AG04450 (cell line): ENCODE measurements around the gene CDKN1C. TPM values are rescaled to one million over a fixed set of nuclear protein-coding genes. Genes with fewer than 3 reads are reported as not detected.

Experiments
- CTCF ChIA-PET: fragments of 300-600, 350-600 bp; formaldehyde crosslinking; extraction: SDS; loops from one replicate; lab custom pipeline; 2022; ENCODE audit warnings: antibody characterized with exemption, inconsistent platforms; lab: Charles Lee
- POLR2A ChIA-PET: fragments of 350-600 bp; formaldehyde crosslinking; extraction: SDS; loops from one replicate; lab custom pipeline; 2021; ENCODE audit warnings: antibody characterized with exemption, inconsistent platforms; lab: Yijun Ruan, JAX
- DNase-seq: peaks from one replicate; pipeline ENCODE4 v3.0.0-alpha.2; 2011; ENCODE audit warnings: low read depth, low spot score
- H3K27ac ChIP-seq: one replicate; pipeline ENCODE4 v1.5.1; 2012; ENCODE audit warnings: low read depth, low read length, control low read depth
- H3K27me3 ChIP-seq: one replicate; pipeline ENCODE4 v1.6.0; 2012; ENCODE audit warnings: low read length; ENCODE audit not compliant: control insufficient read depth, insufficient read depth
- H3K4me3 ChIP-seq: 2 replicates; pipeline ENCODE4 v1.5.1; 2011; ENCODE audit warnings: mild to moderate bottlenecking, low read depth, low read length, control low read depth
- H3K9me3 ChIP-seq: 2 replicates; pipeline ENCODE4 v1.5.1; 2012; ENCODE audit warnings: low read length; ENCODE audit not compliant: control insufficient read depth, insufficient read depth
- polyA plus RNA-seq: library from polyadenylated mRNA; depleted of rRNA; stranded (reverse); fragments of >200 nt; gene quantifications from 2 replicates; pipeline ENCODE4 v1.2.3, GENCODE V29; 2011
- TF ChIP-seq, protein P1 (sequence below): IDR thresholded peaks from 2 replicates; pipeline ENCODE4 v1.5.1; 2011; ENCODE audit warnings: low read depth, low read length, control low read depth, inconsistent platforms

Gene CDKN1C
- polyA plus RNA-seq, 1 experiment: 8.1 TPM

DNA sequence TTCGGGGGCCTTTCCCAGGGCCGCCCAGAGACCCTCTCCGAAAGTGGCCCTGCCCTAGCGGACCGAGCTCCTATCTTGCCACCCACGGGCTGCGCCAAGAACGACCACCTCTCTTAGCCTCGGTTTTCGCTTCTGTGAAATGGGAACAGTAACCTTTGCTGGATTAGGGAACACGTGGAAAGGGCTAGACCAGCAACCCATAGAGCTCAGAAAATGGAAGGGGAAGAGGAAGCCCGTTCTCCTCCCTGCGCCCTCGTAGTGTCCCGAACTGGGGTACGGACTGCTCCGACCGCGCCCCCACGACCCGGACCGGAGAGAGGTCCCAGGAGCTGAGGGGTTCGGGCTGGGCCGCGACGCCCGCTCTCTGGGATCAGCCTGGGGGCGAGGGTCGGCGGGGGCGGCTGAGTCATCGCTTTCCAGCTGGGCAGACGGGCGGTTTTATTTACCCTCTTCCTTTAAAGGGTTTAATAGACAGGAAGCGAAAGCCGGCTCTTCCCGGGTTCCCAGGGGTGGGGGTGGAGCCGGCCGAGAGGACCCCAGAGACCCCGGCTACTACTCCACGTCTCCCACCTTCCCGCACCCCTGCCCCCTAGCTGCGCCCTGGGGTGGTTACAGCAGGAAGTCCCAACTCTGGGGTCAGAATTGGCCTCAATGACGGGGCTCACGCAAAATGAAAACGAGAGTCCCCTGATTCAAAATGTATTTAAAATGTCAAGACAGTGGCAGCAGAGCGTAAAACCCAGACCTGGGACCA is 44.6 kb upstream of the CDKN1C start:
- Histone ChIP-seq H3K4me3 (peak overlapping the region; percentile 77), H3K27ac (peak overlapping the region; percentile 92), H3K9me3 (no peaks in the 10 kb centered on the region; the same call in 1 of the 2 replicates), H3K27me3 (no peaks in the 10 kb centered on the region)
- POLR2A ChIA-PET: interaction anchor here (0.6 to 2.8 kb wide), 26 partner anchors 11 to 988 kb away, joined by 3 to 32 read pairs (median 3); partner anchors contain the start of genes CARS1, CDKN1C, NAP1L4 and TSSC4
- CTCF ChIA-PET: interaction anchor here (0.6 to 2.3 kb wide), 13 partner anchors 11 to 982 kb away, joined by 3 to 15 read pairs (median 4); no protein-coding TSS in a partner anchor
- peak; percentile 18 for DNase-seq
- TF ChIP-seq, protein P1, sequence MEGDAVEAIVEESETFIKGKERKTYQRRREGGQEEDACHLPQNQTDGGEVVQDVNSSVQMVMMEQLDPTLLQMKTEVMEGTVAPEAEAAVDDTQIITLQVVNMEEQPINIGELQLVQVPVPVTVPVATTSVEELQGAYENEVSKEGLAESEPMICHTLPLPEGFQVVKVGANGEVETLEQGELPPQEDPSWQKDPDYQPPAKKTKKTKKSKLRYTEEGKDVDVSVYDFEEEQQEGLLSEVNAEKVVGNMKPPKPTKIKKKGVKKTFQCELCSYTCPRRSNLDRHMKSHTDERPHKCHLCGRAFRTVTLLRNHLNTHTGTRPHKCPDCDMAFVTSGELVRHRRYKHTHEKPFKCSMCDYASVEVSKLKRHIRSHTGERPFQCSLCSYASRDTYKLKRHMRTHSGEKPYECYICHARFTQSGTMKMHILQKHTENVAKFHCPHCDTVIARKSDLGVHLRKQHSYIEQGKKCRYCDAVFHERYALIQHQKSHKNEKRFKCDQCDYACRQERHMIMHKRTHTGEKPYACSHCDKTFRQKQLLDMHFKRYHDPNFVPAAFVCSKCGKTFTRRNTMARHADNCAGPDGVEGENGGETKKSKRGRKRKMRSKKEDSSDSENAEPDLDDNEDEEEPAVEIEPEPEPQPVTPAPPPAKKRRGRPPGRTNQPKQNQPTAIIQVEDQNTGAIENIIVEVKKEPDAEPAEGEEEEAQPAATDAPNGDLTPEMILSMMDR: peak; percentile 53

DNA sequence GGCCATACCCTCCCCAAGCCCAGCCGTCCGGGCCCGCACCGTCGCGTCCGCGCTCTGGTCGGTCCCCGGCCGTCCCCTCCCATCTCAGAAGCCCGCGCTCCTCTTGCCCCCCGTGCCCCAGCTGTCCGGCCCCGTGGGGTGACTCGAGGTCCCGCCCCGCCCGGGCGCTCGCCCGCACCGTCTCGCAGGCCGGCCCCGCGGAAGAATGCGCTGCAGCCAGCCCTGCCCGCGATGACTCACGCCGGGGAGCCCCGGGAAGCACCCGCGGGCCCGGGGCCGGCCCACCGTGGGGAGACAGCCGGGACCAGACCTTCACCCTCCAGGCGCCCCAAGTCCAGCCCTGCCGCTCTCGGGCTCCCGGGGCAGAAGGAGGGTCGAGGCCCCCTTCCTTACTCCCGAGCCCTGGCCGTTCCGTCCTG is 44.0 kb upstream of the CDKN1C start:
- no peak for DNase-seq
- H3K27me3 ChIP-seq: no peaks in the 10 kb centered on the region
- H3K9me3 ChIP-seq: no peaks in the 10 kb centered on the region; the same call in 1 of the 2 replicates
- peak overlapping the region; percentile 92 for H3K27ac ChIP-seq
- ChIA-PET POLR2A (interaction anchor here (0.6 to 2.8 kb wide), 24 partner anchors 10 to 529 kb away, joined by 3 to 32 read pairs (median 4); partner anchors contain the start of genes CARS1, CDKN1C, NAP1L4 and TSSC4), CTCF (interaction anchor here (0.6 to 2.3 kb wide), 14 partner anchors 11 to 982 kb away, joined by 3 to 15 read pairs (median 4); no protein-coding TSS in a partner anchor)
- TF ChIP-seq, protein P1: no peak
- H3K4me3 ChIP-seq: peak overlapping the region; percentile 77

DNA sequence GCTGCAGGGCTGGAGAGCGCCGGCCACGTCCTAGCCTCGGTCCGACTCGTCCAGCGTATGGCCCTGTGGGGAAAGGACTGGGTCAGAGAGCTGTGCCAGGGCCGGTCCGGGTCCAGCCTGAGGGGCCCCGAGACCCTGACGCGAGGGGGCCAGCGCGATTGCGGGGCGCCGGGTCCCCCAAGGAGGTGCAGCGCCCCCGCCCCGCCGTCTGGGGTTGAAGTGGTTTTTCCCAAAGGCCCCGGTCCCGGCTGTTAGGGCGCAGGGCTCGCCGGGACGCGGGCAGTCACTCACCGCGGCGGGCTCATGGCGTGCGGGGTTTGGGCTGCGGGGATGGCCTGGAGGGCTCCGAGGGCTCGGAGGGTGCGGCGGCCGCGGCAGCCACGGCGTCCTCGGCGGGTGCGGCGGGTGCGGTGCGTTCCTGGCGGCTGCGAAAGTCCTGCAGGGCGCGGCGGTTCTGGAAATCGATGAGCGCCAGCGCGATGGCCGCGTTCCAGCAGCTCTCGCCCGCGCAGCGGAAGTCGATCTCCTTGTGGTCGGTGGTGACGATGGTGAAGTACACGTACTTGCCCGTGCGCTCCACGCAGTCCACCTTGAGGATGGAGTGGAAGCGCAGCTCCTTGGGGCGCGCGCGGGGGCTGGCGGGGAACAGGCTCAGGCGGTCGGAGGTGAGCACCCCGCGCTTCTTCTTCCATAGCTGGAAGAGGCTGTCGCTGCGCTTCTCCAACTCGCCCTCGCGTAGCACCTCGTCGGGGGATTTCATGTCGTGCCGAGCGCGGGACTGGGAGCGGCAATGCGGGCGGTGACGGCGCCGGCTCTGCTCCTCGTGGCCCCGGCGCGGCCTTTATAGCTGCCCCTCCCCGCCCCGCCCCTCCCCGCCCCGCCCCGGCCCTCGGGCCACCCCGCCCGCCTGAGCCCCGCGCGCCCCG is 43.3 kb upstream of the CDKN1C start, which contains the start of gene PHLDA2:
Gene PHLDA2, minus strand, starts transcription at position 816 of the 926 bp plus-strand sequence. Its CDS starts 56 bp downstream, at position 760.
- ChIA-PET CTCF (interaction anchor here (0.6 to 2.3 kb wide), 8 partner anchors 12 to 398 kb away, joined by 3 to 15 read pairs (median 4); no protein-coding TSS in a partner anchor), POLR2A (interaction anchor here (0.6 to 2.8 kb wide), 23 partner anchors 10 to 528 kb away, joined by 3 to 32 read pairs (median 4); partner anchors contain the start of genes CARS1, CDKN1C, NAP1L4 and TSSC4)
- H3K9me3 ChIP-seq: no peaks in the 10 kb centered on the region; the same call in 1 of the 2 replicates
- H3K27ac ChIP-seq: peak within 1 kb of the TSS; percentile 92
- H3K4me3 ChIP-seq: peak within 1 kb of the TSS; percentile 77
- TF ChIP-seq, protein P1: 0 out of 2 replicates have a peak, but pooled peaks have one; percentile 1
- peak; percentile 48 for DNase-seq
- no peaks in the 10 kb centered on the region for H3K27me3 ChIP-seq

DNA sequence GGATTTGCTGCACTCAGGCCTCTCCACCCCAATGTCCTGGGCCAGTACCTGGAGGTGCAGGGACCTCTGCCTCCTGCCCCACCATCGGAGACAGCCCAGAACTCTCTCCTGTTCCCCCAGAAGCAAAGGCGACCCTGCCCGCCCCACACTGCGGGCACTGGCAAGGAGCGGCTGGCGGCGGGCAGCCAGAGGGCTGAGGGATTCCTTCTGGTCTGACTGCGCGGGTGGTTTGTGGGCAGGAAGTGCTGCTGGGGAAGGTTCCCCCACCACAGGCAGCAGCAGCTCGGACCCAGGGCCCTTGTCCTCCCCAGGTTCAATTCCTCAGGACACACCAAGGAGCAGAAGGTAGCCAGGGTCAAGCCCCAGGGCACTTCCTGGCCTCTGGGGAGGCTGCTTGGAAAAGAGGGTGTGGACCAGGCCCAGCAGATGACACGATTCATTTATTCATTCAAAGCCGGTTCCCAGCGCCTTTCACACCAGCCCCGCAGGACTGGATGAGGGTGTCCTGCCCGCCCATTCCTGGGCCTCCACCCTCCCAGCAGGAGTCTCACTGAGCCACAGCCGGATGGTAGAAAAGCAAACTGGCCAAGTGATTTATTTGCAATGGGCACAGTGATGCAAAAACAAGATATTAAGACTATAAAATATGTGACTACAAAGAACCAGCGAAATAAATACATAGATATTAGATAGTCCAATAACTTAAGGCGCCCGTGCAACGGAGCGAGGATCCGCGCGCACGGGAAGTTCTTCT is 42.5 kb upstream of the CDKN1C start:
- no peak for DNase-seq
- TF ChIP-seq, protein P1: no peak
- Histone ChIP-seq H3K27ac (peak overlapping the region; percentile 21), H3K27me3 (no peaks in the 10 kb centered on the region), H3K4me3 (peak overlapping the region; percentile 77), H3K9me3 (no peaks in the 10 kb centered on the region; the same call in 1 of the 2 replicates)
- POLR2A ChIA-PET: interaction anchor here (0.8 to 2.8 kb wide), 11 partner anchors 9 to 395 kb away, joined by 3 to 32 read pairs (median 9); partner anchors contain the start of gene CARS1
- CTCF ChIA-PET: interaction anchor here (2.3 kb wide), 1 partner anchor 395 kb away, joined by 11 read pairs; no protein-coding TSS in a partner anchor
